Testis (tissue), 3 donors: ENCODE data around the gene HOXB3. TPM values are rescaled to one million over a fixed set of nuclear protein-coding genes. Genes with fewer than 3 reads are reported as not detected.

Source experiments
- DNase-seq: peaks from one replicate; pipeline ENCODE4 v3.0.0-alpha.2; 2019
- H3K27ac ChIP-seq, 2 donors: fragments of 200-600 bp; sonication (generic); one replicate each; pipeline ENCODE4 v1.5.1; 2019
- H3K27me3 ChIP-seq: fragments of 200-600 bp; sonication (generic); one replicate; pipeline ENCODE4 v1.5.1; 2019
- H3K36me3 ChIP-seq: fragments of 200-600 bp; sonication (generic); one replicate; pipeline ENCODE4 v1.5.1; 2017; ENCODE audit warnings: low read depth; ENCODE audit errors: missing control alignments
- H3K4me1 ChIP-seq: fragments of 200-600 bp; sonication (generic); one replicate; pipeline ENCODE4 v1.5.1; 2019
- H3K4me3 ChIP-seq, 2 donors: fragments of 200-600 bp; sonication (generic); one replicate each; pipeline ENCODE4 v1.5.1; 2017 to 2019
- H3K9me3 ChIP-seq: fragments of 200-600 bp; sonication (generic); one replicate; pipeline ENCODE4 v1.5.1; 2017
- POLR2A ChIP-seq: fragments of 450-650 bp; IDR thresholded peaks from one replicate; pipeline ENCODE4 v1.6.1; 2017; ENCODE audit warnings: antibody characterized with exemption, mild to moderate bottlenecking, moderate library complexity
- WGBS, 2 donors: methylation state at CpG; one replicate each; pipeline ENCODE4 v1.1.5; 2018; 5-methylcytosine and 5-hydroxymethylcytosine counted together
- intact Hi-C: fragments of 100-400 bp; cut with DNase I; formaldehyde crosslinking; loops from one replicate; pipeline ENCODE4 v1.15.1; 2023; ENCODE audit warnings: low total_unique reads
- polyA plus RNA-seq: library from polyadenylated mRNA; stranded (reverse); fragments of 350-450 nt; fragmentation: Illumina TruSeq; extraction: RNeasy Lipid Tissue Mini Kit (QIAGEN cat#74804); gene quantifications from one replicate; pipeline ENCODE4 v1.2.3, GENCODE V29; 2014; ENCODE audit warnings: low read depth, low replicate concordance; ENCODE audit not compliant: insufficient read depth
- total RNA-seq, 2 donors: library from RNA; depleted of rRNA; stranded (reverse); fragments of >200 nt; gene quantifications; one replicate each; pipeline ENCODE4 v1.2.3, GENCODE V29; 2016
- TF ChIP-seq, protein P1 (sequence below), 3 experiments: fragments of 450-650 bp in 2 of 3; fragments of 200-600 bp in 1 of 3; sonication (generic) in 1 of 3; IDR thresholded peaks; one replicate each; pipeline ENCODE4 v1.5.1; 2016 to 2019; ENCODE audit warnings: antibody characterized with exemption in 3 of 3, mild to moderate bottlenecking in 2 of 3, moderate library complexity in 1 of 3

The HOXB3 gene
- total and polyA plus RNA-seq, 3 donors from 2014 or later: 9.2 to 11.4 (median 10.6) TPM

DNA sequence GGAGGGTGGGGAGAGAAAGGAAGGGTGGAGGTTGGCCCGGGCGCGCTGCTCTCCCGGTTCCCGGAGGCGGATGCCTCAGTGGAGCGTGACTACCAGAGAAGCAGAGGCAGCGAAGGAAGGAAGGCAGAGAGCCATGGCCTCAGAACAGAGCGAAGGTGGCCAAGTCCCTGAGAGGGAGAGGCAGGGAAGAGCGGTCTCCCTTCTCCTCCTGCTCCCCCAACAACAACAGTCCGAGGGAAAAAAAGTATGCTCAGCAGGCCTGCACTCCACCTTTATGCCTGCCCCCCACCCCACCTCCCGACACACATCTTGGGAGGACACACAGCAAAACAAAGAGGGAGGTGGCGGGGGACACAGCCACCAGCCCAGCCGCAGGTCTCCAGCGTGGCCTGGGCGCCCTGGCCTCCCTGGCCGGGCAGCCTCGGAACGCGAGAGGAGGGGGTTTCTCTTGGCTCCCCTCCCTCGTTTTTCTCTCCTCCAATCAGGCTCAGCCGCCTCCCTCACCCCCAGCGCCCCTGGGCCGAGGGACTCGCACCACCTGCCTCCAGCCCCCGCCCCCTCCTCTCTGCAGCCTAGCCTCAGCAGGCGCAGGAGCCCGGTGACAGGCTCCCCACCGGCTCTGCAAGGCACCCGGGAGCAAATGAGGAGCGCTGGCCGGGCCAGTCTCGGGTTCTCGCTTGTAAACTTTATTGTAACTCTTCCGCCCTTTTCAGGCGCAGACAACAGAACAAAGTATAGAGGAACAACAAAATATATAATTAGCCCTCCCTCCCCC is 21.8 kb upstream of the HOXB3 start:
- peaks cover 3% of the 10 kb centered on the region for H3K27me3 ChIP-seq
- peaks cover 10% of the 10 kb centered on the region for H3K4me1 ChIP-seq
- no peaks in the 10 kb centered on the region for H3K9me3 ChIP-seq
- no peak overlapping the region for H3K27ac ChIP-seq
- H3K36me3 ChIP-seq: no peaks in the 10 kb centered on the region
- H3K4me3 ChIP-seq: peak overlapping the region; percentile 47 to 64
- intact Hi-C loops: no loop called here
- WGBS, 2 donors: 4 to 6% methylated on average over 36 of the region's 36 CpGs
- DNase-seq: no peak
- no peak for TF ChIP-seq POLR2A
- TF ChIP-seq, protein P1, sequence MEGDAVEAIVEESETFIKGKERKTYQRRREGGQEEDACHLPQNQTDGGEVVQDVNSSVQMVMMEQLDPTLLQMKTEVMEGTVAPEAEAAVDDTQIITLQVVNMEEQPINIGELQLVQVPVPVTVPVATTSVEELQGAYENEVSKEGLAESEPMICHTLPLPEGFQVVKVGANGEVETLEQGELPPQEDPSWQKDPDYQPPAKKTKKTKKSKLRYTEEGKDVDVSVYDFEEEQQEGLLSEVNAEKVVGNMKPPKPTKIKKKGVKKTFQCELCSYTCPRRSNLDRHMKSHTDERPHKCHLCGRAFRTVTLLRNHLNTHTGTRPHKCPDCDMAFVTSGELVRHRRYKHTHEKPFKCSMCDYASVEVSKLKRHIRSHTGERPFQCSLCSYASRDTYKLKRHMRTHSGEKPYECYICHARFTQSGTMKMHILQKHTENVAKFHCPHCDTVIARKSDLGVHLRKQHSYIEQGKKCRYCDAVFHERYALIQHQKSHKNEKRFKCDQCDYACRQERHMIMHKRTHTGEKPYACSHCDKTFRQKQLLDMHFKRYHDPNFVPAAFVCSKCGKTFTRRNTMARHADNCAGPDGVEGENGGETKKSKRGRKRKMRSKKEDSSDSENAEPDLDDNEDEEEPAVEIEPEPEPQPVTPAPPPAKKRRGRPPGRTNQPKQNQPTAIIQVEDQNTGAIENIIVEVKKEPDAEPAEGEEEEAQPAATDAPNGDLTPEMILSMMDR (IDR thresholded peaks at IDR 0.05): no peak

DNA sequence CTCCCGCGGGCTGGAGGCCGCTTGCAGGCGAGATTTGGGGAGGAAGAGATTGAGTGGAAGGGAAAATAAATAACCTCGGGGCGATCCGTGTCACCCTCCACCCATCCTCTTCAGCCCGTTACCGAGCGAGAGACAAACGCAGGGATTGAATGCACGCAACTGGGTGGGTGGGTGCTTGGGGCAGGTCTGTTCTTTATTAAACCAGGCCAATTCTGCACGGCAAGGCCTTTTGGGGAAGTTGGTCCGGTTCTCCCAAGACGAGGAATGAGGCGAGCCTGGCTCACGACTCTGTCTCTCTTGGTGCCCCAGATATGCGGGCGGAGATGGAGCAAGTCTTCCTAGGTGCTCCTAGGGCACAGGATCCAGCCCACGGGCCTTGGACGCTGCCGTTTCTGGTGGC is 21.2 kb upstream of the HOXB3 start:
- no peaks in the 10 kb centered on the region for H3K36me3 ChIP-seq
- H3K4me3 ChIP-seq: peak overlapping the region; percentile 47 to 64
- intact Hi-C loops: no loop called here
- WGBS, 2 donors: 3 to 4% methylated on average over 22 of the region's 22 CpGs
- peaks cover 10% of the 10 kb centered on the region for H3K4me1 ChIP-seq
- no peaks in the 10 kb centered on the region for H3K9me3 ChIP-seq
- H3K27ac ChIP-seq: peak overlapping the region in 1 of 2 donors; percentile 41
- TF ChIP-seq POLR2A: no peak
- TF ChIP-seq, protein P1 (IDR thresholded peaks at IDR 0.05): no peak
- no peak for DNase-seq
- peaks cover 2% of the 10 kb centered on the region for H3K27me3 ChIP-seq

GRCh38 chr17:48610282-48611211 is 20.5 kb upstream of the HOXB3 start, which contains the start of gene HOXB7:
TSS of gene HOXB7 (minus strand) at chr17:48611017. CDS start at chr17:48610918, 99 bp downstream.
- Histone ChIP-seq H3K4me1 (peaks cover 10% of the 10 kb centered on the region), H3K27me3 (no peaks in the 10 kb centered on the region), H3K36me3 (no peaks in the 10 kb centered on the region), H3K9me3 (no peaks in the 10 kb centered on the region), H3K4me3 (peak within 1 kb of the TSS; percentile 47 to 64), H3K27ac (peak within 1 kb of the TSS in 1 of 2 donors; percentile 41)
- WGBS, 2 donors: 2 to 3% methylated on average over 46 to 63 of the region's 79 CpGs
- DNase-seq: peak; percentile 68
- intact Hi-C loops: no loop called here
- TF ChIP-seq, protein P1 (IDR thresholded peaks at IDR 0.05): no peak
- TF ChIP-seq POLR2A: no peak

GRCh38 chr17:48609759-48610281 is 19.8 kb upstream of the HOXB3 start:
- intact Hi-C loops: no loop called here
- no peak for DNase-seq
- H3K4me3 ChIP-seq: peak overlapping the region; percentile 47 to 64
- no peaks in the 10 kb centered on the region for H3K27me3 ChIP-seq
- H3K27ac ChIP-seq: no peak overlapping the region
- no peaks in the 10 kb centered on the region for H3K9me3 ChIP-seq
- H3K36me3 ChIP-seq: no peaks in the 10 kb centered on the region
- TF ChIP-seq, protein P1 (IDR thresholded peaks at IDR 0.05): no peak
- no peak for TF ChIP-seq POLR2A
- H3K4me1 ChIP-seq: peaks cover 10% of the 10 kb centered on the region
- 2 to 6% methylated on average over 8 to 15 of the region's 15 CpGs for WGBS, 2 donors
